ENCODE results near the gene FOSB.

DNA sequence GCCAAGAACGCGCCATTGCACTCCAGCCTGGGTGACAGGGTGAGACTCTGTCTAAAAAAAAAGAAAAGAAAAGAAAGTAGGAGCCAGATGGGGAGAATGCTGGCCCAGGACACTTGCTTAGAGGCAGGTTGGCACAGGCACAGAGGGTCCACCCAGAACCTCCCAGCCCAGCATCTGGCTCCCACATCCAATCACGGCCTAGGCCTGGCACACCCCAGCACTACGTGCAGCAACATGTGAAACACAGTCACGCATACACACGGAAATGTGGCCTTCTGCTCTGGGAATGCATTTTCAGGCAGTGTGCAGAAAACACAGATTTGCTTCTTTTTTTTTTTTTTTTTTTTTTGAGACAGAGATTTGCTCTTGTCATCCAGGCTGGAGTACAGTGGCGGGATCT, 20.9 kb upstream of the FOSB start:
- TF ChIP-seq, protein P1, sequence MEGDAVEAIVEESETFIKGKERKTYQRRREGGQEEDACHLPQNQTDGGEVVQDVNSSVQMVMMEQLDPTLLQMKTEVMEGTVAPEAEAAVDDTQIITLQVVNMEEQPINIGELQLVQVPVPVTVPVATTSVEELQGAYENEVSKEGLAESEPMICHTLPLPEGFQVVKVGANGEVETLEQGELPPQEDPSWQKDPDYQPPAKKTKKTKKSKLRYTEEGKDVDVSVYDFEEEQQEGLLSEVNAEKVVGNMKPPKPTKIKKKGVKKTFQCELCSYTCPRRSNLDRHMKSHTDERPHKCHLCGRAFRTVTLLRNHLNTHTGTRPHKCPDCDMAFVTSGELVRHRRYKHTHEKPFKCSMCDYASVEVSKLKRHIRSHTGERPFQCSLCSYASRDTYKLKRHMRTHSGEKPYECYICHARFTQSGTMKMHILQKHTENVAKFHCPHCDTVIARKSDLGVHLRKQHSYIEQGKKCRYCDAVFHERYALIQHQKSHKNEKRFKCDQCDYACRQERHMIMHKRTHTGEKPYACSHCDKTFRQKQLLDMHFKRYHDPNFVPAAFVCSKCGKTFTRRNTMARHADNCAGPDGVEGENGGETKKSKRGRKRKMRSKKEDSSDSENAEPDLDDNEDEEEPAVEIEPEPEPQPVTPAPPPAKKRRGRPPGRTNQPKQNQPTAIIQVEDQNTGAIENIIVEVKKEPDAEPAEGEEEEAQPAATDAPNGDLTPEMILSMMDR (conservative IDR thresholded peaks at IDR 0.05; ENCODE audit: low read depth, low read length), result no peak
- no peak for TF ChIP-seq EZH2 (IDR thresholded peaks at IDR 0.05; ENCODE audit: borderline replicate concordance, low read depth, low read length, poor library complexity, severe bottlenecking)

Measured in A673 (cell line).